HG03135 (cell line): ENCODE data around the gene CAPN1.

ENCODE experiments used
- ATAC-seq: cut with Tn5 transposase; IDR thresholded peaks from one replicate; pipeline ENCODE4 v1.9.1; 2021; ENCODE audit warnings: mild to moderate bottlenecking, moderate library complexity; ENCODE audit not compliant: unreplicated experiment

CAPN1 gene

DNA sequence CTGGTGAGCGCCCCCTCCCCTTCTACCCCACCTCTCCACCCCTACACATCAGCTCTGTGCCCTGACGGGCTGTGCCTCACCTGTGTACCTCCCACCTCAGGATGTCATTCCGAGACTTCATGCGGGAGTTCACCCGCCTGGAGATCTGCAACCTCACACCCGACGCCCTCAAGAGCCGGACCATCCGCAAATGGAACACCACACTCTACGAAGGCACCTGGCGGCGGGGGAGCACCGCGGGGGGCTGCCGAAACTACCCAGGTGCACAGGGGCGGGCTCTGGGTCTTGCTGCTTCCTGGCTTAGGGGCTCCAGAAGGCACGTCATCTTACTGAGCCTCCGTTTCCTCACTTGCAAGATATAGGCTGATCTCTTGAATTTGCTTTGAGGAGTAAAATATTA, 6.8 kb downstream of the CAPN1 start:
- ATAC-seq = no peak

DNA sequence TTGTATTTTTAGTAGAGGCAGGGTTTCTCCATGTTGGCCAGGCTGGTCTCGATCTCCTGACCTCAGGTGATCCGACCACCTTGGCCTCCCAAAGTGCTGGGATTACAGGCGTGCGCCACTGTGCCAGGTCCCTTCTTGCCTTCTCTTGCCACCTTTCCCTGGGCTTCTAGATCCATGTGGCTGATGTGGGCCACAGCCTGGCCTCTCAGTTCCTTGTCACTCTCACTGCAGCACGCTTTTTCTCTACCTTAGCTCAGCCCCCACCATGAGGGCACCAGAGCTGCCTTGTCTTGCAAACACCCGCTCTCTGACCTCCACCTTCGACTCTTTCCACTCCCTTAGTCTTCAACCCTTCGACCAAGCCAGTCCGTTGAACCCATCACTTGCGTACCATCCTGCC, 7.5 kb downstream of the CAPN1 start:
- ATAC-seq = no peak

DNA sequence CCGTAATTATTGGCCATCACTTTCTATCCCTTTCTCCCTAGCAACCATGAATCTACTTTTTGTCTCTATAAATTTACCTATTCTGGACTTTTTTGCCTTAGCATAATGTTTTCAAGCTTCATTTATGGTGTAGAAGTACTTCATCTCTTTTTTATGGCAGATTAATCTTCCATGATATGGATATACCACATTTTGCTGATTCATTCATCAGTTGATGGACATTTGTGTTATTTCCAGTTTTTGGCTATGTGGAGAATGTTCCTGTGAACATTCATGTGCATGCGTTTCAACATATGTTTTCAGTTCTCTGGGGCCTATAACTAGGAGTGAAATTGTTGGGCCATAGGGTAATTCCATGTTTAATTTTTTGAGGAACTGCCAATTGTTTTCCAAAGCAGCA, 12.8 kb downstream of the CAPN1 start:
- ATAC-seq = no peak

DNA sequence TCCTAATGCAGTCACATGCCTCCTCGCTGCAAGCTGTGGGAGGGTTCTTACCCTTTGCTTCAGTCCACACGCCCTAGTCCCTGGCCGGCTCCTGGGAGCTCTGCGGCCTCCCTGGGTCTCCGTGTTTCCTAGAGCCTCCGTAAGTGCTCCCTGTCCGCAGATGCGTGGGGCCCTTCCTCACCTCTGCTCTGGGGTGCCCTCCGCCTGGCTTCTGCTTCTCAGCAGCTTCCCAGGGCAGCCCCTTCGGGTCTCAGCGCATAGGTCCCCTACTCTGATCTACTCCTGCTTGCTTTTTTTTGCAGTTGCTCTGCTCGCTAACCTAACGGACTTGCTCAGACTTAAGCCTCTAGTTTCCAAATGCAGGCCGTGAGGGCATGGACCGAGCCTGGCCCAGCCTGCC, 22.4 kb downstream of the CAPN1 start:
- no peak for ATAC-seq

DNA sequence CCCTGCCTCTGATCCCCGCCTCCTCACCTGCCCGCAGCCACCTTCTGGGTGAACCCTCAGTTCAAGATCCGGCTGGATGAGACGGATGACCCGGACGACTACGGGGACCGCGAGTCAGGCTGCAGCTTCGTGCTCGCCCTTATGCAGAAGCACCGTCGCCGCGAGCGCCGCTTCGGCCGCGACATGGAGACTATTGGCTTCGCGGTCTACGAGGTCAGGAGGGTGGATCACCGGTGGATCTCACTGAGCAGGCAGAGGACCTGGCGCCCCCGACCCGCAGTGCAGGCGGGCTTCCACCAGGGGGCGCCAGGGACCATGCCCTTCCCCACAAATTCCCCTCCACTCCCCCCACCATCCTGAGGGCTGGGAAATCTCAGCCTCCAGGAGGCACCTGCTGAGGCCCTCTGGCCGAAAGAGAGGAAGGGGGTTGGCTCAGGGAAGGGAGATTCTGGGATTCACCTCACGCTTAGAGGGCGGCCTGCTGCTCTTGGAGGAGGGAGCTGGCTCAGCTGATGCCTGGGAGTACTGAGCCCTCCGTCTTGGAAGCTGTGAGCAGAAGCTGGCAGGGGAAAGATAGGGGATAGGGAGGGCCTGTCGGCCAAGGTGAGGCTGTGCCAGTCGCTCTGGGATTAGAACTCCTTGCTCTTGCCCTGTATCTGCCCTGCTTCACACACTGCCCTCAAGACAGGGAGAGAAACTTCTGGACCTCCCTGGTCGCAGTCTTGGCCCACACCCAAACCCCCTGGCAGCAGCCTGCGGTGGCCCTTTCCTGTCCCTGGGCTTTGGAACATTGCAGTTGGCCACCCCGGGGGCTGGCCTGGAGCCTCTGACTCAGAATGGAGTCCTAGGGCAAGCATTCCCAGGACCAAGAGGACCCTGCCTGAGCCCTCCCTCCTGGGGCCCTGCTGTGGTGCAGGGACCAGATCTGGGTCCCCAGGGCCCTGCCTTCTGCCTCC, 23.2 kb downstream of the CAPN1 start:
- no peak for ATAC-seq

DNA sequence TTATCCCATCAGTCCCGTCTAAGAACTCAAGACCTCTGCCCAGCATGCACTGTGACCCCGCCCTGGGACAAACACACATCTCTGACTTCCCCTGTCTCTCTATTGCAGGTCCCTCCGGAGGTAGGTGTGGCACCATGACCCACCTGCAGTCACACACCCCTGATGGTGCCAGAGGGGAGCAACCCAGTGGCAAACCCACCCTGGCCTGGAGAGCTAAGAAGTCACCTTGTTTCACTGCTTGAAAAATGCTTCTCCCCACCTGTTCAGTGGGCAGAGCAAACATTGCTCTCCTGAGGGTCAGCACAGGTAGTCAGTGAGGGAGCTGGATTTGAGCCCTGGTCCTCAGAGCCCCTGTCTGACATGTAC, 23.9 kb downstream of the CAPN1 start:
- no peak for ATAC-seq

DNA sequence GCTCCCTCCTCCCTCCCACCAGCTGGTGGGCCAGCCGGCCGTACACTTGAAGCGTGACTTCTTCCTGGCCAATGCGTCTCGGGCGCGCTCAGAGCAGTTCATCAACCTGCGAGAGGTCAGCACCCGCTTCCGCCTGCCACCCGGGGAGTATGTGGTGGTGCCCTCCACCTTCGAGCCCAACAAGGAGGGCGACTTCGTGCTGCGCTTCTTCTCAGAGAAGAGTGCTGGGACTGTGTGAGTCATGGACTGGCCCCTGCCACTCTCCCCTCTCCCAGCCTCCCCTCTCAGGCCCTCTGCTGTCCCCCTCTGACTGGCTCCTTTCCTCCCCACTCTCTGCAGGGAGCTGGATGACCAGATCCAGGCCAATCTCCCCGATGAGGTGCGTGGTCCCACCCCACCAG, 24.7 kb downstream of the CAPN1 start:
- ATAC-seq = no peak

DNA sequence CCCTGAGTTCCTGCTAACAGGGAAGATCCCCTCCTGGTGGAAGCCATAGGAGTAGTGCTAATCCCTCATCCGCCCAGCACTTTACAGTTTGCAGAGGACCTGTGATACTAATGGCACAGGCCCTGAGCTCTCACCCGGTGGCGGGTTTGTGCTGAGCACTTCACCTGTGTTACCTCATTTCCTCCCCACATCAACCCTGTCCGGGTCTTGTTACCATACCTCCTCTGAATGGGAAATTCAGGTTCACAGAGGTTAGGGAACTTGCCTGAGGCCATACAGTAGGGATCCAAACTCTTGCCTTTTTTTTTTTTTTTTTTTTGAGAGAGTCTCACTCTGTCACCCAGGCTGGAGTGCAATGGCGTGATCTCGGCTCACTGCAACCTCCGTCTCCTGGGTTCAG, 25.2 kb downstream of the CAPN1 start:
- no peak for ATAC-seq

DNA sequence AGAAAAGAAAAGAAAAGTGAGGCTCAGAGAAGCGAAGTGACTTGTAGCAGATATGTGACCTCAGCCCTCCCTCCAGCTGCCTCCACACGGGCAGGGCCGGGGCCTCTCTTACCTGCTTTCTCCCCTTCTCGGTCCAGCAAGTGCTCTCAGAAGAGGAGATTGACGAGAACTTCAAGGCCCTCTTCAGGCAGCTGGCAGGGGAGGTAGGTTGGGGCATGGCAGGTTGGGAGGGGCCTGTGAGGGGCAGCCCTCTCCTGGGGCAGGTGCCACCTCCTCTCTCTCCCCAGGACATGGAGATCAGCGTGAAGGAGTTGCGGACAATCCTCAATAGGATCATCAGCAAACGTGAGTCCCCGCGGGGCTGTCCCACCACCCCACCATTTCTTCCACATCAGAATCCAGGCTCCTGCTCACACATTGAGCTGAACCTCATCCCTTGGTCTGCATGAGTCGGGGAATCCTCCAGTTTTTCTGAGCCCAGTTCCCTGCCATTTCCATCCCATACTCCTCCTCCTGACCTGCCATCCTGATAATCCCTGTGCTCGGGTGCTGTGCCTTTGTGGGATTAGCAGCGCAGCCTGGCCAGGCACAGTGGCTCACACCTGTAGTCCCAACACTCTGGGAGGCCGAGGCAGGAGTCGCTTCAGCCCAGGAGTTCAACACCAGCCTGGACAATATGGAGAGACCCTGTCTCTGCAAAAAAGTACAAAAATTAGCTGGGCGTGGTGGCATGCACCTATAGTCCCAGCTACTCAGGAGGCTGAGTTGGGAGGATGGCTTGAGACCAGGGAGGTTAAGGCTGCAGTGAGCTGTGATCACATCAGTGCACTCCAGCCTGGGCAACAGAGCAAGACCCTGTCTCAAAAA, 26.4 kb downstream of the CAPN1 start:
- ATAC-seq = no peak

DNA sequence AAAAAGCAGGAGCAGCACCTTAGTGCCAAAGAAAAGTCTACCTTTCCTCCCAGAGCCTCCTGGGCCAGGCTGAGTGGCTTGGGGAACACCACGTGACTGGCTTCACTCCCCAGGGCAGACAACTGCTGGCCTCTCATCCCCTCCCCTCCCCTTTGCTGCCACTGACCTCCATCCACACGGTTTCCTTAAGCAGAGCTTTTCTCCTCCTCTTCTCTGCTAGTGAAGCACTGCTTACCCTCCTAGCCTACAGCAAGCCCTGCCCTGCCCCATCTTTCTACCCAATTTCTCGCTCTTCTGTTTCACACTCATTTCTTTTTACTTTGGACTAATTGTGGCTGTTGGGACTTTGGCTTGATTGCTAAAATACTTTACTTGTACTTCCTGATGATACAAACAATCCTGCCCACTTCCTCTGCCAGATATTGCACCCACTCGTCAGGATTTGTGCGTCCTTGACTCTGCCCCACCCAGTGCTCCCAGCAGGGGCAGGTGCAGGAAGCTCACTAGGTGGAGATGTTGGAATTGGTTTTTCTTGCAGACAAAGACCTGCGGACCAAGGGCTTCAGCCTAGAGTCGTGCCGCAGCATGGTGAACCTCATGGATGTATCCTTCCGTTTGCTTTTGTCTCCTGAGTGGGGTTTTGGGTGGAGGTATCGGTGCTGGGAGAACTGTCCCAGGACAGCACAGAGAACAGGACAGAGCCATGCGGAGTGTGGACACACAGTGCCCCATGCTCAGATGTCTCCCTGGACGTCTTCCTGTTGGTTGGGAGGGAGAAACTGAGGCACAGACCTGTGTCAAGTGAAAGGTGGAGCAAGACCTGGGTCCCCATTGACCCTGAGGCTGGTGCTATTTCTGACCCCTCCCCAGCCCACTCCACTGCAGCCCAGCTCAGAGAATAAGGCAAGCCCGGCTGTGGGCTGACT, 27.3 kb downstream of the CAPN1 start:
- ATAC-seq = no peak

DNA sequence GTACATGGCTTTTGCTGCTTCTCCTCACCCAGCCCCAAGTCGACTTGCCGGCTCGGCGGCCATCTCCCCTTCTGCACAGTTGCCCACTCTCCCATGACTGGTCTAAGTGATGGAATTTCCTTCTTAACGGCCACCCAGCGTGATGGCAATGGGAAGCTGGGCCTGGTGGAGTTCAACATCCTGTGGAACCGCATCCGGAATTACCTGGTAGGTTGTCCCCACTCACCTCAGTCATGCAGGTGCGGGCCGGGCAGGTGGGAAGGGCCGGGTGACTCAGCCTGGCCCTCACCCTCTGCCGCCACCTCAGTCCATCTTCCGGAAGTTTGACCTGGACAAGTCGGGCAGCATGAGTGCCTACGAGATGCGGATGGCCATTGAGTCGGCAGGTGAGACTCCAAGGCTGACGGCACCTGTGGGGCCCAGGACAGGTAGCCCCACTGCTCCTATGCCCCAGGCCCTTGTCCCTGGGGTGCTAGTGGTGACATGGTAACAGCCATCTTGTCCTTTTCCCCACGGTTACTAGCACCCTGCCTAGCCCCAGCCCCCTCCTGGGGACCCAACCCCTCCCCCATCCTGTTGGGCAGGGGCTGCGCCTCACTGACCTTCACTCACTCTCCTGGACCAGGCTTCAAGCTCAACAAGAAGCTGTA, 28.1 kb downstream of the CAPN1 start:
- ATAC-seq = no peak

DNA sequence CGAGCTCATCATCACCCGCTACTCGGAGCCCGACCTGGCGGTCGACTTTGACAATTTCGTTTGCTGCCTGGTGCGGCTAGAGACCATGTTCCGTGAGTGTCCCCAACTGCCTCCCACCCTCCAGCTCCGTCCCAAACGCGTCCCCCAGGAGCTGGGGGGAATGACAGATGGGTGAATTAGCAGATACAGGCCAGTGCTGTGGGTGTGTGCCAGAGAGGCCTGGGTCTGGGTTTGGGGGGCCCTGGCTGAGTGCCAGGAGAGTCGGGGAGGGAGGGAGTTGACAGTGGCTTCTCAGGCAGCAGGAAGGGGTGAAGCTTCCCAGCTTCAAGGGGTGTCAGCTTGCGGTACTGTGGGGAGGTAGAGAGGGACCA, 28.6 kb downstream of the CAPN1 start:
- ATAC-seq = no peak

DNA sequence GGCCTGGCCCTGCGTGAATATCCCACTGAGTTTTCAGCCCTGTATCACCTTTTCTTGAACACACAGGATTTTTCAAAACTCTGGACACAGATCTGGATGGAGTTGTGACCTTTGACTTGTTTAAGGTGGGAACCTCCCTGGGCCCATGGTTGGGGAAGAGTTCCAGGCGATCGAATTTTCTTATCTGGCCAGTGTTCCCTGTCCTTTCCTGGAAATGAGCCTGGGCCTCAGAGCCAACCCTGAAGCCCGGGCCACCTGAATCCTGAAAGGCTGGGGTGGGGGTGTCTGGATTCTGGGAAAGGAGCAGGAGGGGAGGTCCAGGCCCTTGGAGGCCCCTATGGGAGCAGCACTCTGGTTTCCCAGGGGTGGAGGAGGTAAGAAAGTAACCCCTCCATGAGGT, 29.0 kb downstream of the CAPN1 start:
- no peak for ATAC-seq

DNA sequence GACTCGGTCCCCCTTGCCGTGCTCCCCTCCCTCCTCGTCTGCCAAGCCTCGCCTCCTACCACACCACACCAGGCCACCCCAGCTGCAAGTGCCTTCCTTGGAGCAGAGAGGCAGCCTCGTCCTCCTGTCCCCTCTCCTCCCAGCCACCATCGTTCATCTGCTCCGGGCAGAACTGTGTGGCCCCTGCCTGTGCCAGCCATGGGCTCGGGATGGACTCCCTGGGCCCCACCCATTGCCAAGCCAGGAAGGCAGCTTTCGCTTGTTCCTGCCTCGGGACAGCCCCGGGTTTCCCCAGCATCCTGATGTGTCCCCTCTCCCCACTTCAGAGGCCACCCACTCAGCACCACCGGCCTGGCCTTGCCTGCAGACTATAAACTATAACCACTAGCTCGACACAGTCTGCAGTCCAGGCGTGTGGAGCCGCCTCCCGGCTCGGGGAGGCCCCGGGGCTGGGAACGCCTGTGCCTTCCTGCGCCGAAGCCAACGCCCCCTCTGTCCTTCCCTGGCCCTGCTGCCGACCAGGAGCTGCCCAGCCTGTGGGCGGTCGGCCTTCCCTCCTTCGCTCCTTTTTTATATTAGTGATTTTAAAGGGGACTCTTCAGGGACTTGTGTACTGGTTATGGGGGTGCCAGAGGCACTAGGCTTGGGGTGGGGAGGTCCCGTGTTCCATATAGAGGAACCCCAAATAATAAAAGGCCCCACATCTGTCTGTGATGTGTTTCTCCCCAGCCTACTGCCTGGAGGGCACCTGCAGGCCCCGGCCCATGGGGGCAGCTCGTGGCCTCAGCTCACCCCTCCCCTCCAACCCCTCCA, 29.8 kb downstream of the CAPN1 start:
- ATAC-seq = no peak

DNA sequence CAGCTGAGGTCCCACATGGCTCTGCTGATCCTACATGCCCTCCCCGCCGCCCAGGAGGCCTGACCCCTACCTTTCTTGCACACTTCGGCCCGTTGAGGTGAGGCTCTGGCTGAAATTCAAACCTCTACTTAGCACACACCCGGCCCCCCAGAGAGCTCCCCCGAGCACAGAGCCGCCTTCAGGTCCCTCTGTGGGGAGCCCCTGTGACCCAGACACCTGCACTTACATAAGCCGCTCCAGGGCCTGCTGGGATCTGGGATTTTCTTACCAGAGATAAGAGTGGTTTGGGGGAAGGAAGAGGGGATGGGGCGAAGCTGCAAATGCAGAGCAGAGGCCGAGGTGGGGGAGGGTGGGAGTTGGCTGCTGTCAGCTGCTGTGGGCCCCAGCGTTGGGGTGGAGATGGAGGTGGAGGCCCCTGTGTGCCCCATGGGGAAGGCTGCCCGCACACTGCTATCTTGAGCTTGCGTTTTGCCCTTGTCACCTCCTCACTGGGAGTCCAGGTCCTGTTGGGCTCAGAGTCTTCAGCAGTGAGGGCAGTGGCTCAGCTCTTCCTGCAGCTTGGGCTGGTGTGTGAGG, 30.6 kb downstream of the CAPN1 start:
- no peak for ATAC-seq

DNA sequence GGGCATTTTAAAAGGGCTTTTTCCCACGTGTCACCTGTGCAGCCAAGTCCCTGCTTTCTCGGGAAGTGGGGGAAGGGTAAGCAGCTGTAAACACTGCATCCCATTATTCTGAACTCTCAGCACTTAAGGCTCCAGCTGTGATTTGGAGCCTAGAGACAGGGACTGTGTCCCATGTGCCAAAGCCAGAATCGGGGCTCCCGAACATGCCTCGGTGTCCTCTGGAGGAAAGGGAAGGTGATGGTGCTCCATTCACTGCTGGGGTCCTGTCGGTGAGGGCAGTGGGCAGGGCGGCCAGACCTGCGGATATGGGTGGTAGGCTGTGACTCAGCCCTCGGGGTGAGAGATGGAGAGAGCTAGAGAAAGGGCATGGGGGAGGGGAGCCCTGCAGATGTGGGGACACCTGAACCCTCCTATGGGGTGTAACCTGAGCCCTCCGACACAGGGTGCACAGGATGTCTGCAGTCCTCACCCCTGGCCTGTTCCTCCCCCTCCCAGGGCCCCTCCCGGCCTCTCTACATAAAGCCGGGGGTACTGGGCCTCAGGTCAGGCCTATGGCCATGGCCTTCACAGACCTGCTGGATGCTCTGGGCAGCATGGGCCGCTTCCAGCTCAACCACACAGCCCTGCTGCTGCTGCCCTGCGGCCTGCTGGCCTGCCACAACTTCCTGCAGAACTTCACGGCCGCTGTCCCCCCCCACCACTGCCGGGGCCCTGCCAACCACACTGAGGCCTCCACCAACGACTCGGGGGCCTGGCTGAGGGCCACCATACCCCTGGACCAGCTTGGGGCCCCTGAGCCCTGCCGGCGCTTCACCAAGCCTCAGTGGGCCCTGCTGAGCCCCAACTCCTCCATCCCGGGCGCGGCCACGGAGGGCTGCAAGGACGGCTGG, 31.8 kb downstream of the CAPN1 start:
- ATAC-seq = no peak

DNA sequence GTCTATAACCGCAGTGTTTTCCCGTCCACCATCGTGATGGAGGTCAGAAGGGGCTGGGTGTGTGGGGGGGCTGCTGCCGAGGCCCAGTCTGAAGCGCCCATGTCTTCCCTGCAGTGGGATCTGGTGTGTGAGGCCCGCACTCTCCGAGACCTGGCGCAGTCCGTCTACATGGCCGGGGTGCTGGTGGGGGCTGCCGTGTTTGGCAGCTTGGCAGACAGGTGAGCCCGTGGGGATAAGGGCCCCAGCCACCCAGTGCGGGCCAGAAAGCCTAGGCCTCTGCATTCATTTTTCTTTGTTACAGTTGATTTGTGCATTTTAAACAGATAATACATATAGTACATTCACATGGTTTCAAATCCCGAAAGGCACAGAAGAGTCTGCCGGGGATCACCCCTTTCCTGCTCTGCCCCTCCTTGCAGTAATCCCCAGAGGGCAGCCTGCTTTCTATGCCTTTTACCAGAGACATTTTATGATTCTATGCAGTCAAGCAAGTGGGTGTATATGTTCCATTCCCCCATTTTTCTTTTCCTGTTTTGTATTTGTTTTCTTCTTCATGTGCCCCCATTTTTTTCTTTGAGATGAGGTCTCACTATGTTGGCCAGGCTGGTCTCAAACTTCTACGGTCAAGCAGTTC, 32.6 kb downstream of the CAPN1 start:
- no peak for ATAC-seq
